BLaER1 (cell line): Measurements from ENCODE around the gene FAR2.
A peak's percentile ranks its signal among the peaks of the same experiment; 100 is the strongest.
"Not testable (repeated sequence)": the region's sequence is repeated elsewhere in the genome, so short reads cannot be mapped to it uniquely, and the experiment has no call there.

Source experiments
- H3K27ac ChIP-seq: shearing (Covaris generic); formaldehyde crosslinking; 2 replicates; pipeline ENCODE4 v1.8.1; 2022
- H3K27me3 ChIP-seq: shearing (Covaris generic); formaldehyde crosslinking; 2 replicates; pipeline ENCODE4 v1.8.1; 2022
- H3K36me3 ChIP-seq: shearing (Covaris generic); formaldehyde crosslinking; 2 replicates; pipeline ENCODE4 v1.8.1; 2022
- H3K4me1 ChIP-seq: shearing (Covaris generic); formaldehyde crosslinking; 2 replicates; pipeline ENCODE4 v1.8.1; 2022
- H3K4me2 ChIP-seq: shearing (Covaris generic); formaldehyde crosslinking; 2 replicates; pipeline ENCODE4 v1.8.1; 2022
- H3K4me3 ChIP-seq: shearing (Covaris generic); formaldehyde crosslinking; 2 replicates; pipeline ENCODE4 v1.8.1; 2022
- H3K9ac ChIP-seq: shearing (Covaris generic); formaldehyde crosslinking; 2 replicates; pipeline ENCODE4 v1.8.1; 2022
- H3K9me3 ChIP-seq: shearing (Covaris generic); formaldehyde crosslinking; 2 replicates; pipeline ENCODE4 v1.8.1; 2022
- H4K20me1 ChIP-seq: shearing (Covaris generic); formaldehyde crosslinking; 2 replicates; pipeline ENCODE4 v1.8.1; 2022
- Cebpa-rat ChIP-seq: shearing (Covaris generic); IDR thresholded peaks from 2 replicates; pipeline ENCODE4 v1.8.1; 2022

The FAR2 gene

GRCh38 chr12:29376118-29376517, 227.0 kb downstream of the FAR2 start:
- no peak overlapping the region for H3K27ac ChIP-seq
- TF ChIP-seq Cebpa-rat: no peak
- H3K27me3 ChIP-seq: no peaks in the 10 kb centered on the region
- peaks cover 77% of the 10 kb centered on the region for H4K20me1 ChIP-seq
- H3K9ac ChIP-seq: no peak overlapping the region
- no peak overlapping the region for H3K4me2 ChIP-seq
- H3K4me1 ChIP-seq: peaks cover 16% of the 10 kb centered on the region
- H3K9me3 ChIP-seq: peaks cover 7% of the 10 kb centered on the region; the same call in 1 of the 2 replicates
- no peak overlapping the region for H3K4me3 ChIP-seq
- peaks cover 31% of the 10 kb centered on the region for H3K36me3 ChIP-seq

- Histone ChIP-seq H3K4me2 (peak within 1 kb of the TSS; percentile 84), H3K4me3 (peak within 1 kb of the TSS; percentile 96), H3K36me3 (peaks cover 27% of the 10 kb centered on the region), H3K27ac (peak within 1 kb of the TSS; percentile 96), H3K27me3 (no peaks in the 10 kb centered on the region), H3K9ac (peak within 1 kb of the TSS; percentile 97), H3K4me1 (peaks cover 22% of the 10 kb centered on the region), H4K20me1 (peaks cover 30% of the 10 kb centered on the region), H3K9me3 (peaks cover 7% of the 10 kb centered on the region; the same call in 1 of the 2 replicates)
- no peak for TF ChIP-seq Cebpa-rat
Measured at GRCh38 chr12:29380536-29381523, 231.8 kb downstream of the FAR2 start, which contains the start of gene ERGIC2. Gene ERGIC2 (minus strand): TSS chr12:29381172. CDS start chr12:29371633, 9,539 bp downstream.

- H3K9ac ChIP-seq: no peak overlapping the region
- H3K9me3 ChIP-seq: peaks cover 3% of the 10 kb centered on the region; the same call in 1 of the 2 replicates
- no peaks in the 10 kb centered on the region for H3K27me3 ChIP-seq
- no peak overlapping the region for H3K27ac ChIP-seq
- H3K36me3 ChIP-seq: peaks cover 15% of the 10 kb centered on the region
- peaks cover 22% of the 10 kb centered on the region for H3K4me1 ChIP-seq
- no peak overlapping the region for H3K4me3 ChIP-seq
- H4K20me1 ChIP-seq: peaks cover 21% of the 10 kb centered on the region; the same call in 1 of the 2 replicates
- H3K4me2 ChIP-seq: no peak overlapping the region
- TF ChIP-seq Cebpa-rat: no peak
Measured at GRCh38 chr12:29382251-29382650, 233.2 kb downstream of the FAR2 start.

- H3K36me3 ChIP-seq, H3K27me3 ChIP-seq, H3K27ac ChIP-seq, H3K9ac ChIP-seq, H3K4me1 ChIP-seq, H3K9me3 ChIP-seq, H3K4me3 ChIP-seq, H3K4me2 ChIP-seq, H4K20me1 ChIP-seq: not testable (repeated sequence)
Measured at GRCh38 chr12:29385194-29385593, 236.1 kb downstream of the FAR2 start.
